ENCODE data around the gene UBXN11.

DNA sequence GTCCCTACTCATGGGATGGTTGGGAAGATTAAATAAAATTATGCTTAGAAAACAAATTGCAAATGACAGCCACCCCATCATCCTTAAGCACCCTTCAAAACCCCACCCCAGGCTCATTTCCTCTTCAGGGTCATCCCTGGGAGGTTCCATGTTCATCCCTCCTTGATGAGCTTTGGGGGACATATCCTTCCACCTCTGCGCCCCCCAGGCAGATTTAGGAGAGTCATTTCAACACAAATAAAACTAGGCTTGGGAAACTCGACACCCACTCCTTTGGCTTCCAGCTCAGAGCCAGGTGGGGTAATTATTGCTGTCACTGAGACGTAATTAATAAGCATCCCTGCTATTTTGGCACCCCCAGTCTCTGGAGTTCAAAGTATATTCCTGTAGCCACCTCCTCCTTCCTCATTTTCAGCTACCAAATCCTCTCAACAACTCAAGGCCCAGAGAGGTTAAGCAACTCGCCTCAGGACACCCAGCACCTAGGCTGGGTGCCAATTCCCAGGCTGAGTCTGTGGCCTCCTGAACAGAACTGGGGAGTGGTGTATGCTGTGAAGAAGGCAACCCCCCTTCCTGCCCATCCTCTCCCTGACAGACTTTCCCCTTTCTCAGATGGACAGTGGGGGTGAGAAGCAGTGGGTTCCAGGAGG is 46.9 kb upstream of the UBXN11 start:
- TF ChIP-seq, protein P1, sequence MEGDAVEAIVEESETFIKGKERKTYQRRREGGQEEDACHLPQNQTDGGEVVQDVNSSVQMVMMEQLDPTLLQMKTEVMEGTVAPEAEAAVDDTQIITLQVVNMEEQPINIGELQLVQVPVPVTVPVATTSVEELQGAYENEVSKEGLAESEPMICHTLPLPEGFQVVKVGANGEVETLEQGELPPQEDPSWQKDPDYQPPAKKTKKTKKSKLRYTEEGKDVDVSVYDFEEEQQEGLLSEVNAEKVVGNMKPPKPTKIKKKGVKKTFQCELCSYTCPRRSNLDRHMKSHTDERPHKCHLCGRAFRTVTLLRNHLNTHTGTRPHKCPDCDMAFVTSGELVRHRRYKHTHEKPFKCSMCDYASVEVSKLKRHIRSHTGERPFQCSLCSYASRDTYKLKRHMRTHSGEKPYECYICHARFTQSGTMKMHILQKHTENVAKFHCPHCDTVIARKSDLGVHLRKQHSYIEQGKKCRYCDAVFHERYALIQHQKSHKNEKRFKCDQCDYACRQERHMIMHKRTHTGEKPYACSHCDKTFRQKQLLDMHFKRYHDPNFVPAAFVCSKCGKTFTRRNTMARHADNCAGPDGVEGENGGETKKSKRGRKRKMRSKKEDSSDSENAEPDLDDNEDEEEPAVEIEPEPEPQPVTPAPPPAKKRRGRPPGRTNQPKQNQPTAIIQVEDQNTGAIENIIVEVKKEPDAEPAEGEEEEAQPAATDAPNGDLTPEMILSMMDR (IDR thresholded peaks at IDR 0.05), result no peak
- TF ChIP-seq TAF1 (IDR thresholded peaks at IDR 0.05; ENCODE audit: borderline replicate concordance, low read depth, low read length) (no peak), GABPA (IDR thresholded peaks at IDR 0.05; ENCODE audit: low read depth) (no peak), GATA2 (CRISPR knock-in tag; IDR thresholded peaks at IDR 0.05) (no peak), POLR2AphosphoS5 (IDR thresholded peaks at IDR 0.05; ENCODE audit: low read depth, low read length) (no peak)
- TF ChIP-seq, protein P2, sequence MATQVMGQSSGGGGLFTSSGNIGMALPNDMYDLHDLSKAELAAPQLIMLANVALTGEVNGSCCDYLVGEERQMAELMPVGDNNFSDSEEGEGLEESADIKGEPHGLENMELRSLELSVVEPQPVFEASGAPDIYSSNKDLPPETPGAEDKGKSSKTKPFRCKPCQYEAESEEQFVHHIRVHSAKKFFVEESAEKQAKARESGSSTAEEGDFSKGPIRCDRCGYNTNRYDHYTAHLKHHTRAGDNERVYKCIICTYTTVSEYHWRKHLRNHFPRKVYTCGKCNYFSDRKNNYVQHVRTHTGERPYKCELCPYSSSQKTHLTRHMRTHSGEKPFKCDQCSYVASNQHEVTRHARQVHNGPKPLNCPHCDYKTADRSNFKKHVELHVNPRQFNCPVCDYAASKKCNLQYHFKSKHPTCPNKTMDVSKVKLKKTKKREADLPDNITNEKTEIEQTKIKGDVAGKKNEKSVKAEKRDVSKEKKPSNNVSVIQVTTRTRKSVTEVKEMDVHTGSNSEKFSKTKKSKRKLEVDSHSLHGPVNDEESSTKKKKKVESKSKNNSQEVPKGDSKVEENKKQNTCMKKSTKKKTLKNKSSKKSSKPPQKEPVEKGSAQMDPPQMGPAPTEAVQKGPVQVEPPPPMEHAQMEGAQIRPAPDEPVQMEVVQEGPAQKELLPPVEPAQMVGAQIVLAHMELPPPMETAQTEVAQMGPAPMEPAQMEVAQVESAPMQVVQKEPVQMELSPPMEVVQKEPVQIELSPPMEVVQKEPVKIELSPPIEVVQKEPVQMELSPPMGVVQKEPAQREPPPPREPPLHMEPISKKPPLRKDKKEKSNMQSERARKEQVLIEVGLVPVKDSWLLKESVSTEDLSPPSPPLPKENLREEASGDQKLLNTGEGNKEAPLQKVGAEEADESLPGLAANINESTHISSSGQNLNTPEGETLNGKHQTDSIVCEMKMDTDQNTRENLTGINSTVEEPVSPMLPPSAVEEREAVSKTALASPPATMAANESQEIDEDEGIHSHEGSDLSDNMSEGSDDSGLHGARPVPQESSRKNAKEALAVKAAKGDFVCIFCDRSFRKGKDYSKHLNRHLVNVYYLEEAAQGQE (IDR thresholded peaks at IDR 0.05; ENCODE audit: low read depth, low read length), result no peak
- TF ChIP-seq, protein P3, sequence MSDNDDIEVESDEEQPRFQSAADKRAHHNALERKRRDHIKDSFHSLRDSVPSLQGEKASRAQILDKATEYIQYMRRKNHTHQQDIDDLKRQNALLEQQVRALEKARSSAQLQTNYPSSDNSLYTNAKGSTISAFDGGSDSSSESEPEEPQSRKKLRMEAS (IDR thresholded peaks at IDR 0.05; ENCODE audit: low read depth), result no peak
